H1 (cell line): ENCODE results near the gene C21orf58. TPM values are rescaled to one million over a fixed set of nuclear protein-coding genes. Genes with fewer than 3 reads are reported as not detected.

ENCODE experiments used
- CTCF ChIA-PET: fragments of 300-600 bp; sonication (Branson Sonifier 250); formaldehyde crosslinking; loops from one replicate; lab custom pipeline; 2021; ENCODE audit not compliant: partially characterized antibody; lab: Charles Lee
- POLR2A ChIA-PET: fragments of 300-600 bp; sonication (Branson Sonifier 250); formaldehyde crosslinking; loops from one replicate; lab custom pipeline; 2021; ENCODE audit warnings: inconsistent platforms; ENCODE audit not compliant: partially characterized antibody; lab: Charles Lee
- DNase-seq, 2 experiments: peaks; one replicate each; pipeline versions ENCODE4 v3.0.0 to v3.0.0-alpha.2; 2010 to 2022; ENCODE audit warnings: low spot score in 2 of 2, low read depth in 1 of 2, mixed read lengths in 1 of 2
- FAIRE-seq: peaks from 2 replicates; lab custom pipeline; 2011; peaks lifted over from hg19 to GRCh38; lab: Jason Lieb, UNC
- H2AFZ ChIP-seq: 2 replicates; pipeline ENCODE4 v1.8.1; 2012; ENCODE audit warnings: low read length, inconsistent platforms
- H2AK5ac ChIP-seq: 2 replicates; pipeline ENCODE4 v1.6.1; 2013; ENCODE audit warnings: low read depth, low read length
- H2BK120ac ChIP-seq: replicated peaks from 2 replicates; pipeline ENCODE3; 2013; ENCODE audit warnings: low read depth, low read length, inconsistent platforms
- H2BK12ac ChIP-seq: 2 replicates; pipeline ENCODE4 v1.6.1; 2013; ENCODE audit warnings: low read depth, low read length
- H2BK15ac ChIP-seq: 2 replicates; pipeline ENCODE4 v1.6.1; 2013; ENCODE audit warnings: low read length
- H2BK20ac ChIP-seq: 2 replicates; pipeline ENCODE4 v1.6.1; 2013; ENCODE audit warnings: low read length
- H2BK5ac ChIP-seq: 2 replicates; pipeline ENCODE4 v1.6.1; 2013; ENCODE audit warnings: low read depth, low read length
- H3K14ac ChIP-seq: 2 replicates; pipeline ENCODE4 v1.6.1; 2013; ENCODE audit warnings: inconsistent platforms; ENCODE audit not compliant: insufficient read length
- H3K18ac ChIP-seq: 2 replicates; pipeline ENCODE4 v1.6.1; 2013; ENCODE audit warnings: low read length; ENCODE audit errors: extremely low read depth
- H3K23ac ChIP-seq: 2 replicates; pipeline ENCODE4 v1.6.1; 2013; ENCODE audit warnings: inconsistent platforms; ENCODE audit not compliant: insufficient read length
- H3K23me2 ChIP-seq: 2 replicates; pipeline ENCODE4 v1.6.1; 2013; ENCODE audit warnings: low read depth, low read length
- H3K27ac ChIP-seq: 2 replicates; pipeline ENCODE4 v1.6.1; 2011; ENCODE audit warnings: low read depth, low read length, inconsistent platforms
- H3K27me3 ChIP-seq, 4 experiments: replicated peaks in 1 of 4; 1 replicate in 1 of 4; 2 replicates in 3 of 4; pipeline versions ENCODE4 v1.6.1 to v1.8.1; 2011 to 2013; ENCODE audit warnings: low read length in 3 of 4, mild to moderate bottlenecking in 3 of 4, inconsistent platforms in 2 of 4, mixed read lengths in 2 of 4, moderate library complexity in 1 of 4; ENCODE audit not compliant: control insufficient read depth in 3 of 4, insufficient read depth in 3 of 4; ENCODE audit errors: extremely low read depth in 1 of 4
- H3K36me3 ChIP-seq, 4 experiments: 2 replicates each; pipeline versions ENCODE4 v1.6.1 to v1.8.1; 2011 to 2013; ENCODE audit warnings: mild to moderate bottlenecking in 4 of 4, low read length in 3 of 4, moderate library complexity in 2 of 4, control low read depth in 1 of 4, inconsistent platforms in 1 of 4; ENCODE audit not compliant: insufficient read depth in 4 of 4, control insufficient read depth in 2 of 4
- H3K4ac ChIP-seq: replicated peaks from 2 replicates; pipeline ENCODE3; 2013; ENCODE audit warnings: low read length, low read depth, mixed read lengths, inconsistent platforms; ENCODE audit not compliant: insufficient read length
- H3K4me1 ChIP-seq, 4 experiments: replicated peaks in 1 of 4; 1 replicate in 1 of 4; 2 replicates in 3 of 4; pipeline versions ENCODE4 v1.6.1 to v1.8.1; 2011 to 2013; ENCODE audit warnings: low read length in 3 of 4, inconsistent platforms in 2 of 4, mixed read lengths in 1 of 4; ENCODE audit not compliant: insufficient read depth in 4 of 4, control insufficient read depth in 3 of 4
- H3K4me2 ChIP-seq, 2 experiments: 2 replicates each; pipeline versions ENCODE4 v1.6.1 to v1.8.1; 2011 to 2013; ENCODE audit warnings: low read depth in 2 of 2, low read length in 2 of 2, control low read depth in 1 of 2, inconsistent platforms in 1 of 2, mild to moderate bottlenecking in 1 of 2; ENCODE audit not compliant: insufficient read depth in 1 of 2
- H3K4me3 ChIP-seq, 4 experiments: fragments of 200-600, 300-600 bp in 1 of 4; sonication (generic), shearing (Covaris generic), sonication (Bioruptor Twin) in 1 of 4; 2 replicates each; pipeline versions ENCODE4 v1.5.1 to v1.8.1; 2011 to 2016; ENCODE audit warnings: low read length in 4 of 4, low read depth in 3 of 4, control low read depth in 2 of 4, inconsistent platforms in 2 of 4, mild to moderate bottlenecking in 2 of 4, mixed read lengths in 1 of 4, moderate library complexity in 1 of 4; ENCODE audit not compliant: insufficient read depth in 2 of 4; ENCODE audit errors: extremely low read depth in 1 of 4
- H3K56ac ChIP-seq: replicated peaks from 2 replicates; pipeline ENCODE3; 2013; ENCODE audit warnings: low read depth, mild to moderate bottlenecking, mixed read lengths, low read length, inconsistent platforms; ENCODE audit not compliant: insufficient read length
- H3K79me1 ChIP-seq: 2 replicates; pipeline ENCODE4 v1.6.1; 2013; ENCODE audit warnings: low read depth, low read length, control low read depth
- H3K79me2 ChIP-seq, 2 experiments: 2 replicates each; pipeline versions ENCODE4 v1.6.1 to v1.8.1; 2012 to 2013; ENCODE audit warnings: low read length in 2 of 2, mild to moderate bottlenecking in 2 of 2, inconsistent platforms in 1 of 2; ENCODE audit not compliant: insufficient read depth in 2 of 2, control insufficient read depth in 1 of 2
- H3K9ac ChIP-seq, 4 experiments: replicated peaks in 1 of 4; 1 replicate in 1 of 4; 2 replicates in 3 of 4; pipeline versions ENCODE4 v1.6.1 to v1.8.1; 2011 to 2013; ENCODE audit warnings: low read depth in 3 of 4, low read length in 3 of 4, control low read depth in 2 of 4, mild to moderate bottlenecking in 2 of 4, moderate library complexity in 2 of 4, inconsistent platforms in 1 of 4; ENCODE audit errors: extremely low read depth in 1 of 4
- H3K9me3 ChIP-seq, 2 experiments: 2 replicates each; pipeline versions ENCODE4 v1.6.1 to v1.8.1; 2012 to 2013; ENCODE audit warnings: mild to moderate bottlenecking in 2 of 2, moderate library complexity in 2 of 2, control low read depth in 1 of 2, inconsistent platforms in 1 of 2, low read depth in 1 of 2, low read length in 1 of 2, mixed read lengths in 1 of 2; ENCODE audit not compliant: insufficient read depth in 2 of 2
- H4K20me1 ChIP-seq, 2 experiments: replicated peaks in 1 of 2; 2 replicates each; pipeline versions ENCODE3 to v1.8.1; 2011 to 2013; ENCODE audit warnings: inconsistent platforms in 2 of 2, low read length in 2 of 2, mild to moderate bottlenecking in 1 of 2; ENCODE audit not compliant: insufficient read depth in 2 of 2, control insufficient read depth in 1 of 2
- H4K5ac ChIP-seq: 2 replicates; pipeline ENCODE4 v1.6.1; 2013; ENCODE audit warnings: low read length, low read depth, mixed read lengths, inconsistent platforms; ENCODE audit not compliant: insufficient read length
- H4K8ac ChIP-seq: 2 replicates; pipeline ENCODE4 v1.8.0; 2013; ENCODE audit warnings: mild to moderate bottlenecking, moderate library complexity, low read length, inconsistent platforms; ENCODE audit not compliant: insufficient read depth; ENCODE audit errors: extremely low read depth
- H4K91ac ChIP-seq: replicated peaks from 2 replicates; pipeline ENCODE3; 2013; ENCODE audit warnings: low read length, mixed read lengths, inconsistent platforms; ENCODE audit not compliant: insufficient read length
- CREB1 ChIP-seq: IDR thresholded peaks from 2 replicates; pipeline ENCODE4 v1.6.1; 2012; ENCODE audit warnings: inconsistent platforms
- CTBP2 ChIP-seq: IDR thresholded peaks from 2 replicates; pipeline ENCODE4 v1.7.0; 2011; ENCODE audit warnings: borderline replicate concordance, mild to moderate bottlenecking, moderate library complexity, mixed read lengths, low read length; ENCODE audit not compliant: insufficient read depth, insufficient read length
- POU5F1 ChIP-seq: IDR thresholded peaks from 2 replicates; pipeline ENCODE4 v1.6.1; 2011; ENCODE audit warnings: low read depth, mild to moderate bottlenecking, low read length, moderate library complexity
- SAP30 ChIP-seq: fragments of 300-600 bp; sonication (generic); IDR thresholded peaks from 2 replicates; pipeline ENCODE4 v1.7.1; 2012; ENCODE audit warnings: low read length, moderate library complexity, mild to moderate bottlenecking, inconsistent platforms; ENCODE audit not compliant: insufficient read depth, insufficient replicate concordance
- WGBS, 2 experiments: shearing (Covaris generic) in 1 of 2; methylation state at CpG; one replicate each; pipeline versions ENCODE4 v1.1.6 to v1.1.7; 2013 to 2015; ENCODE audit warnings: low lambda C conversion rate in 2 of 2, mixed read lengths in 2 of 2, inconsistent platforms in 1 of 2, low coverage in 1 of 2, missing lambda C conversion rate in 1 of 2; ENCODE audit not compliant: insufficient replicate concordance in 2 of 2, insufficient coverage in 1 of 2, insufficient read length in 1 of 2; ENCODE audit errors: extremely low coverage in 1 of 2, missing lambda C conversion rate in 1 of 2; 5-methylcytosine and 5-hydroxymethylcytosine counted together
- polyA plus RNA-seq, 7 experiments: library from polyadenylated mRNA; depleted of rRNA in 3 of 7; stranded (reverse) in 5 of 7; unstranded in 2 of 7; fragments of >200 nt in 5 of 7; fragments of 200-250 nt in 2 of 7; gene quantifications; 1 replicate in 5 of 7; 2 replicates in 1 of 7; 4 replicates in 1 of 7; pipeline versions ENCODE4 v1.2.1 to v1.2.3, GENCODE V29; 2011 to 2013; ENCODE audit warnings: missing spikeins in 2 of 7, mixed read lengths in 2 of 7
- total RNA-seq: library from RNA; stranded (reverse); fragmentation: NEBNext Ultra II Directional; extraction: Animal tissue kit (Norgen Biotek cat#: 25700); gene quantifications from 2 replicates; pipeline ENCODE4 v1.2.1, GENCODE V29; 2021

Gene C21orf58
- total and polyA plus RNA-seq, 2 of the 8 experiments (the other 6 are each of a cell fraction or from before 2014, with no cell fraction given), result 13.8 to 26.1 TPM

- no peak overlapping the region for H3K56ac ChIP-seq
- no peak overlapping the region for H3K18ac ChIP-seq
- no peaks in the 10 kb centered on the region for H3K79me2 ChIP-seq
- no peaks in the 10 kb centered on the region; the same call in 1 of the 2 replicates for H3K79me1 ChIP-seq
- H2BK15ac ChIP-seq, result no peak overlapping the region
- no peak overlapping the region for H3K14ac ChIP-seq
- peaks cover 0 to 17% of the 10 kb centered on the region in 2 experiments for H4K20me1 ChIP-seq
- H3K23ac ChIP-seq, result no peak overlapping the region
- H4K91ac ChIP-seq, result no peak overlapping the region
- no peak overlapping the region for H4K5ac ChIP-seq
- H2AK5ac ChIP-seq, result no peak overlapping the region
- no peak overlapping the region for H3K4me3 ChIP-seq
- no peak overlapping the region for H2BK20ac ChIP-seq
- 95% methylated on average over 14 of the region's 14 CpGs; no CpG with 5 or more reads in 1 of the 2 experiments for WGBS, 2 experiments
- ChIA-PET POLR2A (no interaction called here), CTCF (interaction anchor here (0.9 kb wide), 1 partner anchor 14 kb away, joined by 3 read pairs; no protein-coding TSS in a partner anchor)
- peaks cover 33 to 66% (median 64%) of the 10 kb centered on the region in 4 experiments for H3K36me3 ChIP-seq
- DNase-seq (no peak), FAIRE-seq (no peak)
- no peak overlapping the region for H2BK12ac ChIP-seq
- H3K27me3 ChIP-seq, result no peaks in the 10 kb centered on the region
- H3K4me1 ChIP-seq, result no peaks in the 10 kb centered on the region
- no peak overlapping the region for H2BK120ac ChIP-seq
- H2AFZ ChIP-seq, result no peak overlapping the region
- no peak overlapping the region for H3K4me2 ChIP-seq
- no peak overlapping the region for H4K8ac ChIP-seq
- no peak overlapping the region for H3K9ac ChIP-seq
- no peak overlapping the region for H2BK5ac ChIP-seq
- no peaks in the 10 kb centered on the region for H3K9me3 ChIP-seq
- TF ChIP-seq SAP30 (no peak), CREB1 (no peak), POU5F1 (no peak), CTBP2 (no peak)
- H3K27ac ChIP-seq, result no peak overlapping the region
- H3K4ac ChIP-seq, result no peak overlapping the region
- no peaks in the 10 kb centered on the region for H3K23me2 ChIP-seq
These were observed 29.2 kb upstream of the C21orf58 start for GRCh38 chr21:46352913-46353312.
